ENCODE results near the gene TSNAX. TPM values are rescaled to one million over a fixed set of nuclear protein-coding genes. Genes with fewer than 3 reads are reported as not detected.

TSNAX gene
- total RNA-seq, 1 experiment from 2014 or later: 38.0 TPM

- H3K4me3 Mint-ChIP-seq: no peak overlapping the region
- TF ChIP-seq NFATC4 (CRISPR knock-in tag; IDR thresholded peaks at IDR 0.05) (no peak), PRRX2 (CRISPR knock-in tag; IDR thresholded peaks at IDR 0.05) (no peak), AR (CRISPR knock-in tag; IDR thresholded peaks at IDR 0.05) (no peak), ARID4B (CRISPR knock-in tag; IDR thresholded peaks at IDR 0.05; ENCODE audit: borderline replicate concordance) (no peak), NR3C1 (CRISPR knock-in tag; conservative IDR thresholded peaks at IDR 0.05; ENCODE audit: low read depth) (no peak), PREB (CRISPR knock-in tag; IDR thresholded peaks at IDR 0.05; ENCODE audit: borderline replicate concordance) (no peak), TEAD4 (CRISPR knock-in tag; IDR thresholded peaks at IDR 0.05) (no peak), RELA (CRISPR knock-in tag; IDR thresholded peaks at IDR 0.05; ENCODE audit: borderline replicate concordance) (no peak), GABPB1 (CRISPR knock-in tag; IDR thresholded peaks at IDR 0.05) (no peak), RORB (CRISPR knock-in tag; IDR thresholded peaks at IDR 0.05) (no peak), ZNF281 (CRISPR knock-in tag; IDR thresholded peaks at IDR 0.05) (no peak), ESRRA (CRISPR knock-in tag; IDR thresholded peaks at IDR 0.05; ENCODE audit: borderline replicate concordance) (no peak), ZNF263 (CRISPR knock-in tag; IDR thresholded peaks at IDR 0.05; ENCODE audit: low read depth) (no peak), GTF2I (CRISPR knock-in tag; conservative IDR thresholded peaks at IDR 0.05) (no peak), CREB1 (CRISPR knock-in tag; IDR thresholded peaks at IDR 0.05) (no peak)
- H3K36me3 Mint-ChIP-seq: no peaks in the 10 kb centered on the region
- H3K4me1 Mint-ChIP-seq: peaks cover 4% of the 10 kb centered on the region; the same call in 1 of the 2 replicates
- no peaks in the 10 kb centered on the region; the same call in 1 of the 2 replicates for H3K27me3 Mint-ChIP-seq (ENCODE audit: low read depth)
- ChIA-PET CTCF (no interaction called here), POLR2A (no interaction called here)
- ATAC-seq (no peak), DNase-seq (ENCODE audit: low spot score) (no peak)
- H3K27ac Mint-ChIP-seq: no peak overlapping the region
- no peaks in the 10 kb centered on the region for H3K9me3 Mint-ChIP-seq
These were observed 41.5 kb upstream of the TSNAX start for GRCh38 chr1:231487019-231487418.

- DNase-seq (ENCODE audit: low spot score): no peak
- TF ChIP-seq SMAD4 (CRISPR knock-in tag; IDR thresholded peaks at IDR 0.05): no peak
- no peak for TF ChIP-seq E2F5 (CRISPR knock-in tag; IDR thresholded peaks at IDR 0.05)
- TF ChIP-seq TP53 (CRISPR knock-in tag; IDR thresholded peaks at IDR 0.05): no peak
- no peak for TF ChIP-seq USF1 (CRISPR knock-in tag; IDR thresholded peaks at IDR 0.05)
- no peak for TF ChIP-seq CBFB (CRISPR knock-in tag; IDR thresholded peaks at IDR 0.05; ENCODE audit: low read depth)
- no peak for TF ChIP-seq NFATC4 (CRISPR knock-in tag; IDR thresholded peaks at IDR 0.05)
- TF ChIP-seq MAX (CRISPR knock-in tag; IDR thresholded peaks at IDR 0.05): no peak
- no peak for TF ChIP-seq MYBL2 (CRISPR knock-in tag; IDR thresholded peaks at IDR 0.05)
These were observed 40.6 kb upstream of the TSNAX start for GRCh38 chr1:231487910-231488309.

More at GRCh38 chr1:231487910-231488309, 40.6 kb upstream of the TSNAX start:
- no peaks in the 10 kb centered on the region for H3K36me3 Mint-ChIP-seq
- ChIA-PET POLR2A (no interaction called here), CTCF (no interaction called here)
- H3K9me3 Mint-ChIP-seq: no peaks in the 10 kb centered on the region
- no peak for ATAC-seq
- no peak overlapping the region for H3K4me3 Mint-ChIP-seq
- H3K27me3 Mint-ChIP-seq (ENCODE audit: low read depth): no peaks in the 10 kb centered on the region; the same call in 1 of the 2 replicates
- no peak overlapping the region for H3K27ac Mint-ChIP-seq
- peaks cover 10% of the 10 kb centered on the region; the same call in 1 of the 2 replicates for H3K4me1 Mint-ChIP-seq

All from WTC11 (cell line).